IMR-90 (cell line): ENCODE data around the gene RFK. TPM values are rescaled to one million over a fixed set of nuclear protein-coding genes. Genes with fewer than 3 reads are reported as not detected.

Experiments
- ATAC-seq: fragments of 200-7000 bp; cut with Tn5 transposase; 2 replicates; pipeline ENCODE4 v1.9.1; 2020; ENCODE audit warnings: low read depth, mild to moderate bottlenecking, moderate library complexity
- BruUV-seq: library from RNA; stranded (reverse); fragments of 400-500 nt; replicated peaks from 2 replicates; lab custom pipeline; 2021; lab: Mats Ljungman, UMichigan
- CTCF ChIA-PET: fragments of 300-600 bp; formaldehyde crosslinking; extraction: SDS; loops from one replicate; lab custom pipeline; 2021; ENCODE audit warnings: antibody characterized with exemption; lab: Yijun Ruan, JAX
- POLR2A ChIA-PET: fragments of 300-600 bp; sonication (Branson Sonifier 250); formaldehyde crosslinking; loops from one replicate; lab custom pipeline; 2022; ENCODE audit warnings: antibody characterized with exemption; ENCODE audit not compliant: unreplicated experiment; lab: Charles Lee
- DNase-seq: peaks from one replicate; pipeline ENCODE4 v3.0.0; 2013
- H2AFZ ChIP-seq: replicated peaks from 2 replicates; pipeline ENCODE3; 2013; ENCODE audit warnings: low read length, mild to moderate bottlenecking; ENCODE audit not compliant: poor library complexity
- H2AK5ac ChIP-seq: 2 replicates; pipeline ENCODE4 v1.6.1; 2013; ENCODE audit warnings: low read depth, low read length, inconsistent platforms
- H2AK9ac ChIP-seq: replicated peaks from 2 replicates; pipeline ENCODE3; 2013; ENCODE audit warnings: mild to moderate bottlenecking, low read depth, low read length, moderate library complexity; ENCODE audit not compliant: poor library complexity
- H2BK120ac ChIP-seq: 2 replicates; pipeline ENCODE4 v1.6.1; 2013; ENCODE audit warnings: low read depth, low read length, inconsistent platforms
- H2BK15ac ChIP-seq: 3 replicates; pipeline ENCODE4 v1.6.1; 2013; ENCODE audit warnings: low read depth, low read length, inconsistent platforms
- H2BK20ac ChIP-seq: 2 replicates; pipeline ENCODE4 v1.6.1; 2013; ENCODE audit warnings: low read depth, mild to moderate bottlenecking, inconsistent platforms, low read length, moderate library complexity
- H2BK5ac ChIP-seq: 2 replicates; pipeline ENCODE4 v1.6.1; 2013; ENCODE audit warnings: mild to moderate bottlenecking, low read depth, low read length, inconsistent platforms; ENCODE audit not compliant: poor library complexity, severe bottlenecking
- H3K14ac ChIP-seq: replicated peaks from 2 replicates; pipeline ENCODE4 v1.6.1; 2013; ENCODE audit warnings: low read depth, low read length, inconsistent platforms
- H3K18ac ChIP-seq: 2 replicates; pipeline ENCODE4 v1.6.1; 2013; ENCODE audit warnings: low read depth, low read length, control low read depth
- H3K23ac ChIP-seq: 2 replicates; pipeline ENCODE4 v1.6.1; 2013; ENCODE audit warnings: low read depth, low read length, inconsistent platforms
- H3K27ac ChIP-seq: 2 replicates; pipeline ENCODE4 v1.5.1; 2013; ENCODE audit warnings: mild to moderate bottlenecking, control low read depth, low read length; ENCODE audit not compliant: insufficient read depth
- H3K27me3 ChIP-seq: 2 replicates; pipeline ENCODE4 v1.6.1; 2013; ENCODE audit warnings: low read length; ENCODE audit not compliant: control insufficient read depth, insufficient read depth
- H3K36me3 ChIP-seq: 2 replicates; pipeline ENCODE4 v1.6.1; 2013; ENCODE audit warnings: low read length, mixed read lengths; ENCODE audit not compliant: control insufficient read depth, insufficient read depth
- H3K4ac ChIP-seq: 2 replicates; pipeline ENCODE4 v1.6.1; 2013; ENCODE audit warnings: low read depth, low read length, inconsistent platforms
- H3K4me1 ChIP-seq: 2 replicates; pipeline ENCODE4 v1.6.1; 2013; ENCODE audit warnings: low read length, mixed read lengths; ENCODE audit not compliant: control insufficient read depth, insufficient read depth
- H3K4me2 ChIP-seq: 2 replicates; pipeline ENCODE4 v1.6.1; 2013; ENCODE audit warnings: low read depth, mild to moderate bottlenecking, control low read depth, low read length, moderate library complexity
- H3K4me3 ChIP-seq: 2 replicates; pipeline ENCODE4 v1.5.1; 2013; ENCODE audit warnings: low read depth, mild to moderate bottlenecking, control low read depth, low read length, moderate library complexity; ENCODE audit not compliant: insufficient read depth
- H3K56ac ChIP-seq: 2 replicates; pipeline ENCODE4 v1.6.1; 2013; ENCODE audit warnings: low read length, inconsistent platforms; ENCODE audit not compliant: insufficient read depth; ENCODE audit errors: extremely low read depth
- H3K79me1 ChIP-seq, 2 experiments: 2 replicates each; pipeline ENCODE4 v1.6.1; 2013; ENCODE audit warnings: low read length in 2 of 2, inconsistent platforms in 1 of 2, low read depth in 1 of 2
- H3K9ac ChIP-seq: 2 replicates; pipeline ENCODE4 v1.6.1; 2013; ENCODE audit warnings: low read depth, low read length, control low read depth
- H3K9me1 ChIP-seq: 2 replicates; pipeline ENCODE4 v1.6.1; 2013; ENCODE audit warnings: low read length, inconsistent platforms; ENCODE audit not compliant: insufficient read depth
- H3K9me3 ChIP-seq: 2 replicates; pipeline ENCODE4 v1.6.1; 2013; ENCODE audit warnings: low read length; ENCODE audit not compliant: control insufficient read depth, insufficient read depth
- H4K20me1 ChIP-seq: 2 replicates; pipeline ENCODE4 v1.6.1; 2013; ENCODE audit warnings: low read length, inconsistent platforms; ENCODE audit not compliant: insufficient read depth
- H4K5ac ChIP-seq: 2 replicates; pipeline ENCODE4 v1.6.1; 2013; ENCODE audit warnings: mild to moderate bottlenecking, low read depth, low read length, control low read depth
- H4K8ac ChIP-seq, 2 experiments: 2 replicates each; pipeline ENCODE4 v1.6.1; 2013; ENCODE audit warnings: low read depth in 2 of 2, low read length in 2 of 2, control low read depth in 1 of 2, inconsistent platforms in 1 of 2
- H4K91ac ChIP-seq: 2 replicates; pipeline ENCODE4 v1.6.1; 2013; ENCODE audit warnings: low read depth, low read length, inconsistent platforms; ENCODE audit not compliant: insufficient read depth
- BHLHE40 ChIP-seq: fragments of 150-350 bp; IDR thresholded peaks from 2 replicates; pipeline ENCODE4 v1.6.1; 2016; ENCODE audit warnings: mild to moderate bottlenecking, low read depth, low read length
- CEBPB ChIP-seq: IDR thresholded peaks from 2 replicates; pipeline ENCODE4 v1.6.1; 2012; ENCODE audit warnings: low read depth, low read length, improper control_type of control experiment
- CHD1 ChIP-seq: IDR thresholded peaks from 2 replicates; pipeline ENCODE4 v1.6.1; 2012; ENCODE audit warnings: low read depth, low read length, improper control_type of control experiment
- CTCF ChIP-seq: conservative IDR thresholded peaks from 2 replicates; pipeline ENCODE4 v1.5.1; 2012; ENCODE audit warnings: mild to moderate bottlenecking, low read depth, low read length, improper control_type of control experiment
- ELK1 ChIP-seq: fragments of 150-350 bp; IDR thresholded peaks from 2 replicates; pipeline ENCODE4 v1.6.1; 2016; ENCODE audit warnings: low read depth, mild to moderate bottlenecking, low read length, moderate library complexity, borderline replicate concordance
- FOS ChIP-seq: fragments of 150-350 bp; IDR thresholded peaks from 2 replicates; pipeline ENCODE4 v1.6.1; 2016; ENCODE audit warnings: low read depth, low read length
- MAFK ChIP-seq: IDR thresholded peaks from 2 replicates; pipeline ENCODE4 v1.6.1; 2012; ENCODE audit warnings: low read depth, low read length, improper control_type of control experiment
- MAZ ChIP-seq: IDR thresholded peaks from 2 replicates; pipeline ENCODE4 v1.6.1; 2012; ENCODE audit warnings: low read depth, mild to moderate bottlenecking, low read length, improper control_type of control experiment, moderate library complexity, borderline replicate concordance
- MXI1 ChIP-seq: IDR thresholded peaks from 2 replicates; pipeline ENCODE4 v1.6.1; 2012; ENCODE audit warnings: low read depth, mild to moderate bottlenecking, low read length, moderate library complexity, borderline replicate concordance
- NFE2L2 ChIP-seq: fragments of 150-350 bp; IDR thresholded peaks from 2 replicates; pipeline ENCODE4 v1.6.1; 2016; ENCODE audit warnings: low read depth, mild to moderate bottlenecking, low read length
- POLR2A ChIP-seq: IDR thresholded peaks from 2 replicates; pipeline ENCODE4 v1.6.1; 2012; ENCODE audit warnings: mild to moderate bottlenecking, low read depth, low read length
- RAD21 ChIP-seq: IDR thresholded peaks from 2 replicates; pipeline ENCODE4 v1.6.1; 2012; ENCODE audit warnings: low read length, improper control_type of control experiment
- RCOR1 ChIP-seq: IDR thresholded peaks from 2 replicates; pipeline ENCODE4 v1.6.1; 2012; ENCODE audit warnings: mild to moderate bottlenecking, low read length, improper control_type of control experiment; ENCODE audit not compliant: insufficient replicate concordance
- RFX5 ChIP-seq: IDR thresholded peaks from 2 replicates; pipeline ENCODE4 v1.8.0; 2012; ENCODE audit warnings: low read depth, mild to moderate bottlenecking, low read length, moderate library complexity
- SMC3 ChIP-seq: fragments of 150-350 bp; IDR thresholded peaks from 2 replicates; pipeline ENCODE4 v1.6.1; 2016; ENCODE audit warnings: low read depth, mild to moderate bottlenecking, antibody characterized with exemption, low read length, moderate library complexity
- USF2 ChIP-seq: fragments of 150-350 bp; IDR thresholded peaks from 2 replicates; pipeline ENCODE4 v1.6.1; 2017; ENCODE audit warnings: mild to moderate bottlenecking, antibody characterized with exemption, low read length, low read depth
- WGBS, 2 experiments: methylation state at CpG; one replicate each; pipeline versions ENCODE4 v1.1.5 to v1.1.7; 2013; ENCODE audit warnings: missing lambda C conversion rate in 2 of 2; ENCODE audit not compliant: insufficient read length in 1 of 2; ENCODE audit errors: extremely low coverage in 2 of 2; 5-methylcytosine and 5-hydroxymethylcytosine counted together
- dilution Hi-C: fragments of 300-500 bp; cut with HindIII; formaldehyde crosslinking; loops from one replicate; pipeline ENCODE4 v1.14.3; 2018; ENCODE audit warnings: low sequenced_read_pairs; ENCODE audit not compliant: unreplicated experiment
- in situ Hi-C: fragments of 300-500 bp; cut with MboI; formaldehyde crosslinking; loops from 3 replicates; pipeline ENCODE4 v1.14.3; 2019; ENCODE audit warnings: low sequenced_read_pairs, inconsistent platforms, mixed read lengths
- intact Hi-C: fragments of 100-400 bp; cut with micrococcal nuclease; formaldehyde crosslinking; loops from 2 replicates; pipeline ENCODE4 v1.10.0; 2022
- polyA plus RNA-seq, 3 experiments: library from polyadenylated mRNA; depleted of rRNA; stranded (reverse); fragments of >200 nt; gene quantifications; 2 replicates each; pipeline ENCODE4 v1.2.3, GENCODE V29; 2012; ENCODE audit warnings: low replicate concordance in 1 of 3
- total RNA-seq: library from RNA; depleted of rRNA; stranded (reverse); fragments of >200 nt; gene quantifications from 2 replicates; pipeline ENCODE4 v1.2.3, GENCODE V29; 2012

RFK gene
- total and polyA plus RNA-seq, 2 of the 4 experiments (the other 2 are of a cell fraction), result 10.3 to 13.8 TPM

- Histone ChIP-seq H3K27ac (no peak overlapping the region), H4K8ac (no peak overlapping the region), H2AK5ac (no peak overlapping the region), H2BK20ac (no peak overlapping the region), H3K9me1 (peaks cover 2% of the 10 kb centered on the region; the same call in 1 of the 2 replicates), H2AFZ (no peak overlapping the region), H3K4me1 (no peaks in the 10 kb centered on the region), H4K91ac (no peak overlapping the region), H2BK5ac (no peak overlapping the region), H4K5ac (no peak overlapping the region), H2BK120ac (no peak overlapping the region), H3K4me2 (no peak overlapping the region), H3K79me1 (no peaks in the 10 kb centered on the region), H3K23ac (no peak overlapping the region), H3K4ac (no peak overlapping the region), H2AK9ac (no peak overlapping the region), H3K4me3 (no peak overlapping the region), H3K9me3 (no peaks in the 10 kb centered on the region; the same call in 1 of the 2 replicates), H4K20me1 (no peaks in the 10 kb centered on the region), H3K56ac (no peak overlapping the region), H3K36me3 (no peaks in the 10 kb centered on the region), H2BK15ac (no peak overlapping the region), H3K27me3 (peaks cover 19% of the 10 kb centered on the region), H3K9ac (no peak overlapping the region), H3K14ac (no peak overlapping the region), H3K18ac (no peak overlapping the region)
- intact Hi-C loops, result no loop called here
- no CpG with 5 or more reads among the region's 3 CpGs for WGBS, 2 experiments
- TF ChIP-seq CEBPB, result no peak
- TF ChIP-seq SMC3, result no peak
- TF ChIP-seq NFE2L2, result no peak
- no peak for TF ChIP-seq FOS
- no peak for TF ChIP-seq BHLHE40
- no peak for TF ChIP-seq CHD1
- no peak for TF ChIP-seq POLR2A
- no peak for TF ChIP-seq MAZ
- no peak for TF ChIP-seq RFX5
- no peak for TF ChIP-seq CTCF
- TF ChIP-seq MXI1, result no peak
- TF ChIP-seq ELK1, result no peak
- no peak for TF ChIP-seq RCOR1
- no peak for TF ChIP-seq USF2
- no peak for TF ChIP-seq RAD21
- no peak for TF ChIP-seq MAFK
- no peak for ATAC-seq
- in situ Hi-C loops, result no loop called here
- dilution Hi-C loops, result no loop called here
- CTCF ChIA-PET, result no interaction called here
- DNase-seq, result no peak
- POLR2A ChIA-PET, result no interaction called here
- no TSS peak for BruUV-seq
These were observed 40.0 kb downstream of the RFK start for GRCh38 chr9:76354221-76354620.
